ENCODE measurements around the gene STK16.
"Not testable (repeated sequence)": the region's sequence is repeated elsewhere in the genome, so short reads cannot be mapped to it uniquely, and the experiment has no call there.

The STK16 gene

DNA sequence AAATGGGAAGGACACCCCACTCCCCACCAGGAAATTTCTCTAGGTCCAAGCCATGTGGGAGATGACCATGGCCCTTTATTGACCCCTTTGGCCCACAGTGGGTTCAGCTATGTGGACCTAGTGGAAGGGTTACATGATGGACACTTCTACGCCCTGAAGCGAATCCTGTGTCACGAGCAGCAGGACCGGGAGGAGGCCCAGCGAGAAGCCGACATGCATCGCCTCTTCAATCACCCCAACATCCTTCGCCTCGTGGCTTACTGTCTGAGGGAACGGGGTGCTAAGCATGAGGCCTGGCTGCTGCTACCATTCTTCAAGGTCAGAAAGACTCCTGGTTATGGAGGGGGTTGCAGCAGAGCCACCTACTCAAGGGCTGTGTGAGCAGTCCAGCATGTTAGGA, 1.3 kb downstream of the STK16 start:
- no peak for DNase-seq

- DNase-seq: no peak
Measured at GRCh38 chr2:219247678-219248642, 2.7 kb downstream of the STK16 start.

GRCh38 chr2:219248845-219249202, 3.5 kb downstream of the STK16 start:
- no peak for DNase-seq

DNA sequence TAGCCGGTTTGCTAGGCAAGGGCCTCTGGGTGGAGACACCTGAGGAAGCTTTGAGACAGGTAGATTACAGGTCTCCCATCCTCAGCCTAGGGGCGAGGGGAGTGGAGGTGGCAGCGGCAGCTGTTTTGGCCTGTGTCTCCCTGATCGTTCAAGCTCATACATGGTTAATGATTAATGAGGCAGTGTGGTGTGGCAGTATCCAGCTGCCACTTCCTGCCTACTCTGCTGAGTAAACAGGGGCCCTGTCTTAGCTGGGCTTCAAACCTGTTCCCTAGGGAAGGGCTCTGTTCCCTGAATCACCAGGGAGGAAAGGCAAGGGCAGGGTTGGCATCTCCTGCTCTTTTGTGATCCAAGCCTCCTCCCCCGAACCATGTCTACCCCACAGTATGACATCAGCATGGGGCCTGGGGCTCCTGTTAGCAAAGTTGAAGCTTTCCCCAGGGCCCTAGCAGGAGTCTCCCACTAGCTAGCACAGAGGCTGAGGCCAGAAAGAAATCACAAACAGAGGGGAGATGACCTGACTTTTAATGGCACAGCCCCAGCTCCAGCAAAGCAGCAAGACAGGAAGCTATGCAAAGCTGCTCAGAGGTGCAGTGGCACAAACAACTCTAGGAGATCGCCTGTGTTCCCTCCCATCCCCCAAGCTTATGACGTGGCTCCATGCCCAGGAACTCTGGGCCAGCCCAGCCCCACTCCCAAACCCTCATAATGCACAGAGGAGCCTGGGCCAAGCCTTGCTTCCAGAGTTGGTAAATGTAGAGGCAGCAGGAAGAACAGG, 4.1 kb downstream of the STK16 start:
- peak; percentile 77 for DNase-seq

GRCh38 chr2:219250049-219250781, 4.9 kb downstream of the STK16 start:
- no peak for DNase-seq

- DNase-seq: no peak
Measured at GRCh38 chr2:219251656-219252055, 6.4 kb downstream of the STK16 start.

- no peak for DNase-seq
Measured at GRCh38 chr2:219252084-219252483, 6.8 kb downstream of the STK16 start.

- no peak for DNase-seq
Measured at GRCh38 chr2:219252570-219252899, 7.3 kb downstream of the STK16 start.

- peak; percentile 63 for DNase-seq
Measured at GRCh38 chr2:219252900-219253752, 7.8 kb downstream of the STK16 start, which contains the start of gene TUBA4B. Gene TUBA4B (plus strand): TSS chr2:219253243. CDS start chr2:219253408, 165 bp downstream.

GRCh38 chr2:219253753-219254589, 8.7 kb downstream of the STK16 start, which contains the start of gene TUBA4A:
Gene TUBA4A (minus strand): TSS chr2:219253918. CDS start chr2:219253858, 60 bp downstream.
- peak; percentile 79 for DNase-seq

- no peak for DNase-seq
Measured at GRCh38 chr2:219254590-219255201, 9.4 kb downstream of the STK16 start.

DNA sequence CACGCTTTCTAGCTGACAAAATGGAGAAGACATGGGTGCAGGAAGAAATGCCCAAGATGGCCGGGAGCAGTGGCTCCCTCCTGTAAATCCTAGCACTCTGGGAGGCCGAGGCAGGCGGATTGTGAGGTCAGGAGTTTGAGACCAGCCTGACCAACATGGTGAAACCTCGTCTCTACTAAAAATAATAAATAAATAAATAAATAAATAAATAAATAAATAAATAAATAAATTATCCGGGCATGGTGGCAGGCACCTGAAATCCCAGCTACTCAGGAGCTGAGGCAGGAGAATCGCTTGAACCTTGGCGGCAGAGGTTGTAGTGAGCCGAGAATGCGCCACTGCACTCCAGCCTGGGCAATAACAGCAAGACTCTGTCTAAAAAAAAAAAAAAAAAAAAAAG, 13.7 kb downstream of the STK16 start:
- DNase-seq: not testable (repeated sequence)

DNA sequence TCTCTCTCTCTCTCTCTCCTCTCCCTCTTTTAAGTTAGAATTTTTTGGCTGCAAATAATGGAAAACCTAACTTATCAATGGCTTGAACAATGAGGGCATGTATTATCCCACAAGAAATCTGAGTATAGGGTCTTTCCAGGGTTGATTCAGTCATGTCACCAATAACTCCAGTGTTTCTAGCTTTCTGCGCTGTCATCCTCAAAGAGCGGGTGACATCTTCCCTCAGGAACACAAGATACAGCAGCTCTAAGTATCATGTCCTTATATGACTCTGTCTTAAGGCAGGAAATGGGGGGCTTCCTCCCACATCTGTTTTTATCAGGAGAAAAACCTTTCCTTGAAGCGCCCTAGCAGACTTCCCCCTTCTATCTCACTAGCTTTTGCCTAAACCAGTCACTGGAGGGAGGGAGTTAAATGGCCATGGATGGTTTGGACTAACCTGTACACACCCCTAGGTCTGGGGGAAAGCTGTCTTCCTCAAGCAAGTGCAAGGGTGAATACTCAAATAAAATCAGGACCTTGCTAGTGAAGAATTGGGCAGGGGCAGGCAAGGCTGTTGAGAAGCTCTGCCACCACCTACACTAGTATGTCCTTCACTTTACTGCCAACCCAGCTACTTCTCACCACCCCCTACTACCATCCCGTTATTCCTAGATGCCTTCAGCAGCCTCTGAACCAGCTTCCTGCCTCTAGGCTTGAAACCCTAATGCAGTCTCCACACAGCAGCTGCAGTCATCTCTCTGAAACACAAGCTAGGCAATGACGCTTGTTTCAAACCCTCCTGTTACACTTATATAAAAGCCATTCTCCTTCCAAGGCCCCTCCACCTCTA, 16.0 kb downstream of the STK16 start:
- no peak for DNase-seq

DNA sequence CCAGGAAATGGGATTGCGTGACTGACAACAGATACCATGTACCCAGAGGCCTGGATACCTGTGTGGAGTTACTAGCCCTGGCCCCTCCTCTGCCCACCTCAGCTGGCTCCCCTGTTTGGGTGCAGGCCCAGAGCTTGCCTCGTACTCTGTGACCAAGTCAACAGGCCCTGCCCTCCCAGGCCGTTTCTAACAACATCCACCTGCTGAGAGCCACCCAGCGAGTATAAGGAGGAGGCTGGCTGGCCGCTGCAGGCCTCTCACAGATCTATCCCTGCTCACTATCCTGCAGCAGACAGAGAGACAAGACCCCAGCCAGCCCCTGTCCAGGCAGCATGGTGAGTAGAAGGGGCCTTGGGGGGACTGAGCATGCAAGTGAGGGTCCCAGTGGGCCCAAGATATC, 21.0 kb downstream of the STK16 start:
- DNase-seq: no peak

- DNase-seq: no peak
Measured at GRCh38 chr2:219266886-219267285, 21.6 kb downstream of the STK16 start.

DNA sequence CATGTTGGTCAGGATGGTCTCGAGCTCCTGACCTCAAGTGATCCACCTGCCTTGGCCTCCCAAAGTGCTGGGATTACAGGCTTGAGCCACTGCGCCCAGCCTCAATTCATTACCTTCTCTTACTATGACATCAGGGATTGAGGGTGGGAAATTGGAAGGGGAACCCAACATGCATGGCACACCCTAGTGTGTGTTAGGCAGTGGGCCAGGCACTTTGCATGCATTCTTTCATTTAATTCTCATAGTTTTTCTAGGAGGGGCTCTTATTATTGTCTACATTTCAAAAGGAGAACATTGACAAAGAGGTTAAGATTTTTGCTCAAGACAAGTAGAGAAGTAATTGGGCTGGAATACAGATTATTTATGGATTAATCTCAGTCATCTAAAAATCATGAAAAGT, 23.0 kb downstream of the STK16 start:
- no peak for DNase-seq

- no peak for DNase-seq
Measured at GRCh38 chr2:219269362-219270054, 24.2 kb downstream of the STK16 start.

DNA sequence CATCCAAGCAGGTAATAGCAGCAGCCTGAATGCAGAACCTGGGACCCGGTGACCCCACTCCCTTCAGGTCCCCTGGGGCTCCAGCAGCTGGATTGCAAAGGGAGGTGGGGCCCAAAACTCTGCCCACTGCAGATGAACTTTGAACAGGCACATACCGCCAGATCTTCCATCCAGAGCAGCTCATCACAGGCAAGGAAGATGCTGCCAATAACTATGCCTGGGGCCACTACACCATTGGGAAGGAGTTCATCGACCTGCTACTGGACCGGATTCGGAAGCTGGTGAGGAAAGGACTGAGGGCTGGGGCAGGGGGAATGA, 24.7 kb downstream of the STK16 start:
- DNase-seq: no peak

GRCh38 chr2:219271021-219271420, 25.7 kb downstream of the STK16 start:
- no peak for DNase-seq

Data from femur (tissue), 1 donor.